H1 (cell line): Measurements from ENCODE around the gene BEST2. TPM values are rescaled to one million over a fixed set of nuclear protein-coding genes. Genes with fewer than 3 reads are reported as not detected.

Source experiments
- CHD7 ChIP-seq: fragments of 300-600 bp; sonication (generic); IDR thresholded peaks from 2 replicates; pipeline ENCODE4 v1.7.1; 2012; ENCODE audit warnings: low read length, moderate library complexity, mild to moderate bottlenecking, inconsistent platforms; ENCODE audit not compliant: insufficient replicate concordance
- EZH2 ChIP-seq: fragments of 200-600 bp; sonication (generic); IDR thresholded peaks from 2 replicates; pipeline ENCODE4 v1.7.1; 2012; ENCODE audit warnings: low read depth, mild to moderate bottlenecking, moderate library complexity, low read length, inconsistent platforms; ENCODE audit not compliant: severe bottlenecking
- FOSL1 ChIP-seq: IDR thresholded peaks from 2 replicates; pipeline ENCODE4 v1.6.1; 2011; ENCODE audit warnings: mild to moderate bottlenecking, low read depth, low read length, moderate library complexity; ENCODE audit not compliant: insufficient read depth
- JUND ChIP-seq: IDR thresholded peaks from 2 replicates; pipeline ENCODE4 v1.6.1; 2011; ENCODE audit warnings: mild to moderate bottlenecking, improper control_type of control experiment, low read length
- POLR2AphosphoS5 ChIP-seq: IDR thresholded peaks from 2 replicates; pipeline ENCODE4 v1.6.1; 2011; ENCODE audit warnings: low read depth, low read length
- RBBP5 ChIP-seq: IDR thresholded peaks from 2 replicates; pipeline ENCODE4 v1.7.1; 2012; ENCODE audit warnings: low read depth, mild to moderate bottlenecking, inconsistent platforms, low read length, moderate library complexity, borderline replicate concordance
- SIRT6 ChIP-seq: IDR thresholded peaks from one replicate; pipeline ENCODE4 v1.7.1; 2012; ENCODE audit warnings: low read length, inconsistent platforms
- SP2 ChIP-seq: IDR thresholded peaks from 2 replicates; pipeline ENCODE4 v1.6.1; 2012; ENCODE audit warnings: mild to moderate bottlenecking, low read length, inconsistent platforms
- TAF1 ChIP-seq: IDR thresholded peaks from 2 replicates; pipeline ENCODE4 v1.6.1; 2011; ENCODE audit warnings: mild to moderate bottlenecking, low read depth, low read length
- polyA plus RNA-seq, 7 experiments: library from polyadenylated mRNA; depleted of rRNA in 3 of 7; stranded (reverse) in 5 of 7; unstranded in 2 of 7; fragments of >200 nt in 5 of 7; fragments of 200-250 nt in 2 of 7; gene quantifications; 1 replicate in 5 of 7; 2 replicates in 1 of 7; 4 replicates in 1 of 7; pipeline versions ENCODE4 v1.2.1 to v1.2.3, GENCODE V29; 2011 to 2013; ENCODE audit warnings: missing spikeins in 2 of 7, mixed read lengths in 2 of 7
- total RNA-seq: library from RNA; stranded (reverse); fragmentation: NEBNext Ultra II Directional; extraction: Animal tissue kit (Norgen Biotek cat#: 25700); gene quantifications from 2 replicates; pipeline ENCODE4 v1.2.1, GENCODE V29; 2021

Gene BEST2
- total and polyA plus RNA-seq, 2 of the 8 experiments (the other 6 are each of a cell fraction or from before 2014, with no cell fraction given), result 4.6 to 7.3 TPM

GRCh38 chr19:12801466-12802266 lies 50.1 kb downstream of the BEST2 start, which contains the start of the genes PRDX2 and THSD8 (continued):
- TF ChIP-seq EZH2, result no peak
- peak; percentile 98 for TF ChIP-seq JUND
- peak; percentile 91 for TF ChIP-seq POLR2AphosphoS5
- TF ChIP-seq FOSL1, result no peak
- TF ChIP-seq SIRT6, result no peak
- TF ChIP-seq TAF1, result peak; percentile 86
- no peak for TF ChIP-seq CHD7
- TF ChIP-seq SP2, result no peak
- no peak for TF ChIP-seq RBBP5
